ENCODE results near the gene NPVF.

NPVF gene

DNA sequence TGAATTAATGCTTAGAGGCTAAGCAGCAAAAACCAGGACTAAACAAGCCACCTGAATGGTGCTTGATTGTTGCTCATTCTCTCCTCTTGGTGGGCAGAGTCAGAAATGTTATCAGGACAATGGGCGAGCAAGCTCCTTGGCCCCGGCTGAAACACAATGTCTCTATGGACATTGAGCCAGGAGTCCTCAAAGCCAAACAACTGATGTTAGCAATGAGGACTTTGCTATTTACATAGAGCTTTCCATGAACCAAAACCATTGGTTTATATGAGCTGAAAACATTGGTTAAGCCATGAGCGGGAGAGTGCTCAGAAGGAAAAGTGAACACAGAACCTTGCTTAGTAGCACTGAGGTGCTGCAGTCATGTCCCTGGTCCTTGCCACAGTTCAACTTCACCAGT, 21.5 kb upstream of the NPVF start:
- Histone ChIP-seq H3K27ac (ENCODE audit: low read depth, low read length) (no peak overlapping the region), H3K4me3 (ENCODE audit: low read length) (no peak overlapping the region), H3K36me3 (ENCODE audit: control insufficient read depth, insufficient read depth, low read length) (no peaks in the 10 kb centered on the region), H3K9ac (ENCODE audit: low read length) (no peak overlapping the region), H3K4me1 (ENCODE audit: control insufficient read depth, insufficient read depth, low read length) (no peaks in the 10 kb centered on the region), H3K27me3 (ENCODE audit: control insufficient read depth, insufficient read depth, low read length) (no peaks in the 10 kb centered on the region)

DNA sequence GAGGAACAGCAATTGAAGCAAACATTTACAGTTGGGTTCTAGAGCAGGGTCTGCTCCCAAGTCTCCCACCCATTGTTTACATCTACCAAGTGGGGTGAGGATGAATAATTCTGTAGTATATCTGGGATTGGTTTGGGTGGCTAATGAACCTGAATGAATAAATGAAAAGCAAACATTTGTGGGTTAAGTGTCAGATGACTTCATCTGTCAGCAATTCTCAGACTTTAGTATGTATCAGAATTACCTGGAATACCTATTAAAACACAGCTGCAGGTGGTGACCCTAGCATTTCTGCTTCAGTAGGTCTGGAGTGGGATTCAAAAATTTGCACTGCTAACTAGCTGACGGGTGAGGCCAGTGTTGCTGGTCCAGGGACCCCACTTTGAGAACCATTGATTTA, 18.0 kb upstream of the NPVF start:
- no peak overlapping the region for H3K4me3 ChIP-seq (ENCODE audit: low read length)
- no peaks in the 10 kb centered on the region for H3K4me1 ChIP-seq (ENCODE audit: control insufficient read depth, insufficient read depth, low read length)
- no peaks in the 10 kb centered on the region for H3K36me3 ChIP-seq (ENCODE audit: control insufficient read depth, insufficient read depth, low read length)
- H3K9ac ChIP-seq (ENCODE audit: low read length), result no peak overlapping the region
- H3K27ac ChIP-seq (ENCODE audit: low read depth, low read length), result no peak overlapping the region
- H3K27me3 ChIP-seq (ENCODE audit: control insufficient read depth, insufficient read depth, low read length), result no peaks in the 10 kb centered on the region

- Histone ChIP-seq H3K36me3 (ENCODE audit: control insufficient read depth, insufficient read depth, low read length) (no peaks in the 10 kb centered on the region), H3K9ac (ENCODE audit: low read length) (no peak overlapping the region), H3K27me3 (ENCODE audit: control insufficient read depth, insufficient read depth, low read length) (no peaks in the 10 kb centered on the region), H3K27ac (ENCODE audit: low read depth, low read length) (no peak overlapping the region), H3K4me1 (ENCODE audit: control insufficient read depth, insufficient read depth, low read length) (no peaks in the 10 kb centered on the region), H3K4me3 (ENCODE audit: low read length) (no peak overlapping the region)
These were observed 16.2 kb upstream of the NPVF start for GRCh38 chr7:25244254-25245033.

DNA sequence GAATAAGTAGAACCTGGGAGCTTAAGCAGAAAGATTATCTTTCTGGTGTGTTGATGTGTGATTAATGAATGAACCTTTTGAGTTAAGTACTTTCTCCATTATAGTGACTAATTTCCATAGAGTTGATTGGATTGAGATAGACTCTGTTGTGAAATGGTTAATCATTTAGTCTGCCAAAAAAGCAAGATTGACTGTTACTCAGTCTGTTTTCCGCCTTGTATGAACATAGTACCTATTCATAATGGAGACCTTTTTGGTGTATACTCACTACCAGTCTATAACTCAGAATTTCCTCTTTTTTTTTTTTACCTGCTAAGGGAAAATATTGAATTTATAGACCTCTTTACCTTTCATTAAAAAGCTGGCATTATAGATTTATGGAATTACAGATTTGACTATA, 14.4 kb upstream of the NPVF start:
- no peak overlapping the region for H3K4me3 ChIP-seq (ENCODE audit: low read length)
- H3K27ac ChIP-seq (ENCODE audit: low read depth, low read length), result no peak overlapping the region
- H3K36me3 ChIP-seq (ENCODE audit: control insufficient read depth, insufficient read depth, low read length), result no peaks in the 10 kb centered on the region
- H3K27me3 ChIP-seq (ENCODE audit: control insufficient read depth, insufficient read depth, low read length), result no peaks in the 10 kb centered on the region
- no peak overlapping the region for H3K9ac ChIP-seq (ENCODE audit: low read length)
- no peaks in the 10 kb centered on the region for H3K4me1 ChIP-seq (ENCODE audit: control insufficient read depth, insufficient read depth, low read length)

GRCh38 chr7:25240896-25241295, 12.6 kb upstream of the NPVF start:
- no peak overlapping the region for H3K4me3 ChIP-seq (ENCODE audit: low read length)

DNA sequence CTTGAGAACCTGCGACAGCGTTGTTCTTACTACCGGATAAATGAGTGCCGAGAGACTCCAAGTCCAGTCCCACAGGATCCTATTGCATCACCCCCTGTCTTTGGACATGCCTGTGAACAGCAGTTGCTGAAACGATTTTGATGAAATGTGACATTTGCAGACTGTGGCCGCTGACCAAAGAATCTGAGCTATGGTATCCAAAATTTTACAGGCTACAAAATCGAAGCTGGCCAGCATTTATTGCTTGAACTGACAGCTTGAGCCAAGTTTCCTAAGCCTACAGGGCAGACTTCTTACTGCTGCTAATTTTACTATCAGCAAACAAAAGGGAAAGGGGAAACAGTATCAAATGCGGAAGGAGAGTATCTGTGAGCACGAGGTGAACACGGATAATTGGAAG, 12.1 kb upstream of the NPVF start:
- Histone ChIP-seq H3K27ac (ENCODE audit: low read depth, low read length) (no peak overlapping the region), H3K9ac (ENCODE audit: low read length) (no peak overlapping the region), H3K36me3 (ENCODE audit: control insufficient read depth, insufficient read depth, low read length) (no peaks in the 10 kb centered on the region), H3K4me3 (ENCODE audit: low read length) (no peak overlapping the region), H3K4me1 (ENCODE audit: control insufficient read depth, insufficient read depth, low read length) (no peaks in the 10 kb centered on the region), H3K27me3 (ENCODE audit: control insufficient read depth, insufficient read depth, low read length) (no peaks in the 10 kb centered on the region)

More at GRCh38 chr7:25240896-25241295, 12.6 kb upstream of the NPVF start:
- Histone ChIP-seq H3K36me3 (ENCODE audit: control insufficient read depth, insufficient read depth, low read length) (no peaks in the 10 kb centered on the region), H3K4me1 (ENCODE audit: control insufficient read depth, insufficient read depth, low read length) (no peaks in the 10 kb centered on the region), H3K27ac (ENCODE audit: low read depth, low read length) (no peak overlapping the region), H3K9ac (ENCODE audit: low read length) (no peak overlapping the region), H3K27me3 (ENCODE audit: control insufficient read depth, insufficient read depth, low read length) (no peaks in the 10 kb centered on the region)

DNA sequence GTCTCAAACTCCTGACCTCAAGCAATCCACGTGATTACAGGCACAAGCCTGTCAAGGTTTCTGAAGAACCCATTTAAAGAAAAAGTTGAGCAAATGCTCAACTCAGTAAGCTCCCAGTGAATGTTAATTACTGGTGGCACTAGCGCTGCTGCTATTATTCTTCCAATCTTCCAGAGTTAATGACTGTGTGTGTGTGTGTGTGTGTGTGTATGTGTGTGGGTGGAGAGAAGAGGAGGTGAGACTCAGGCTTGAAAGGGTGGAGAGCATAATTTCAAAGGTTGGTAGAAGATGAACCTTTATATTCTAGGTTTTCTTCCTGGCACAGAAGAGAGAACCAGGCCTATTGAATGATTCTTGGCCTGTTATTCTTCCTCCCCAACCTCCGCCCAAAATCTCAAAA, 11.6 kb upstream of the NPVF start:
- H3K4me3 ChIP-seq (ENCODE audit: low read length), result no peak overlapping the region
- H3K27me3 ChIP-seq (ENCODE audit: control insufficient read depth, insufficient read depth, low read length), result no peaks in the 10 kb centered on the region
- no peak overlapping the region for H3K9ac ChIP-seq (ENCODE audit: low read length)
- no peaks in the 10 kb centered on the region for H3K36me3 ChIP-seq (ENCODE audit: control insufficient read depth, insufficient read depth, low read length)
- no peaks in the 10 kb centered on the region for H3K4me1 ChIP-seq (ENCODE audit: control insufficient read depth, insufficient read depth, low read length)
- no peak overlapping the region for H3K27ac ChIP-seq (ENCODE audit: low read depth, low read length)

DNA sequence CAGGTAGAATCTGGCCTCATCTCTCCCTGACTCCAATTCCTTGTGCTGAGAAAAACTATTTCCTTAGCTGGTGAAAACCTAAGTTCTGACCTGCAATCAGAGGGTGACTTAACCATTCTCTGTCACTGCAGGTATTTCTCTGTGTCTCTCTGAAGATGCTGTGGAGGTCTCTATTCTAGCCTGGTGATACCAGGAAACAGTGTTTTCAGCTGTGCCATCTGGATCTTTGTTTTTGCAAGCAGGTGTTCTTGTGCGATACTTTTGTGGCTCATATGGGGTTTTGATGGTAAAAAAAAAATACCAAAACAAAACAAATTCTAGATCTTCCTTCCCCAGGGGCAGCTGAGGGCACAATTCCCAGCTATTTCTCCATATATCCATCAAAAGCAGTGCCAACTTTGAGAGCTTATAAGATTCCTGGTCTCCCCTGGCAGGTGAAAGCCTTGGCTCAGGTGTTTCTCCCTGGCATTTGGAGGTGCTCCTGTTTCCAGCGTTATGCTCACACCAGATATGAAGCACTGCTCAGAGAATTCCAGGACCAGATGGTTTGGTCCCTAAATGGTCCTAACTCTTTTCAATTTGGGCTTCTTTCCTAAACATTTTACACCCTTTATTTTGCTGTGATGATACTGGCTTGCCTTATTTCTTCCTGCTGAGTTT, 9.9 kb upstream of the NPVF start:
- no peaks in the 10 kb centered on the region for H3K27me3 ChIP-seq (ENCODE audit: control insufficient read depth, insufficient read depth, low read length)
- no peak overlapping the region for H3K4me3 ChIP-seq (ENCODE audit: low read length)
- H3K4me1 ChIP-seq (ENCODE audit: control insufficient read depth, insufficient read depth, low read length), result no peaks in the 10 kb centered on the region
- H3K27ac ChIP-seq (ENCODE audit: low read depth, low read length), result no peak overlapping the region
- H3K9ac ChIP-seq (ENCODE audit: low read length), result no peak overlapping the region
- no peaks in the 10 kb centered on the region for H3K36me3 ChIP-seq (ENCODE audit: control insufficient read depth, insufficient read depth, low read length)

- H3K27ac ChIP-seq (ENCODE audit: low read depth, low read length), result no peak overlapping the region
- H3K4me3 ChIP-seq (ENCODE audit: low read length), result no peak overlapping the region
- no peak overlapping the region for H3K9ac ChIP-seq (ENCODE audit: low read length)
- no peaks in the 10 kb centered on the region for H3K36me3 ChIP-seq (ENCODE audit: control insufficient read depth, insufficient read depth, low read length)
- no peaks in the 10 kb centered on the region for H3K27me3 ChIP-seq (ENCODE audit: control insufficient read depth, insufficient read depth, low read length)
- H3K4me1 ChIP-seq (ENCODE audit: control insufficient read depth, insufficient read depth, low read length), result no peaks in the 10 kb centered on the region
These were observed 7.2 kb upstream of the NPVF start for GRCh38 chr7:25235471-25235870.

GRCh38 chr7:25234336-25234735, 6.0 kb upstream of the NPVF start:
- no peaks in the 10 kb centered on the region for H3K4me1 ChIP-seq (ENCODE audit: control insufficient read depth, insufficient read depth, low read length)
- H3K9ac ChIP-seq (ENCODE audit: low read length), result no peak overlapping the region
- no peak overlapping the region for H3K4me3 ChIP-seq (ENCODE audit: low read length)
- no peaks in the 10 kb centered on the region for H3K36me3 ChIP-seq (ENCODE audit: control insufficient read depth, insufficient read depth, low read length)
- H3K27me3 ChIP-seq (ENCODE audit: control insufficient read depth, insufficient read depth, low read length), result no peaks in the 10 kb centered on the region
- no peak overlapping the region for H3K27ac ChIP-seq (ENCODE audit: low read depth, low read length)

- Histone ChIP-seq H3K27me3 (ENCODE audit: control insufficient read depth, insufficient read depth, low read length) (no peaks in the 10 kb centered on the region), H3K4me1 (ENCODE audit: control insufficient read depth, insufficient read depth, low read length) (no peaks in the 10 kb centered on the region), H3K27ac (ENCODE audit: low read depth, low read length) (no peak overlapping the region), H3K4me3 (ENCODE audit: low read length) (no peak overlapping the region), H3K9ac (ENCODE audit: low read length) (no peak overlapping the region), H3K36me3 (ENCODE audit: control insufficient read depth, insufficient read depth, low read length) (no peaks in the 10 kb centered on the region)
These were observed 5.1 kb downstream of the NPVF start for GRCh38 chr7:25223206-25223605.

GRCh38 chr7:25222666-25223065, 5.6 kb downstream of the NPVF start:
- Histone ChIP-seq H3K9ac (ENCODE audit: low read length) (no peak overlapping the region), H3K27me3 (ENCODE audit: control insufficient read depth, insufficient read depth, low read length) (no peaks in the 10 kb centered on the region), H3K27ac (ENCODE audit: low read depth, low read length) (no peak overlapping the region)

DNA sequence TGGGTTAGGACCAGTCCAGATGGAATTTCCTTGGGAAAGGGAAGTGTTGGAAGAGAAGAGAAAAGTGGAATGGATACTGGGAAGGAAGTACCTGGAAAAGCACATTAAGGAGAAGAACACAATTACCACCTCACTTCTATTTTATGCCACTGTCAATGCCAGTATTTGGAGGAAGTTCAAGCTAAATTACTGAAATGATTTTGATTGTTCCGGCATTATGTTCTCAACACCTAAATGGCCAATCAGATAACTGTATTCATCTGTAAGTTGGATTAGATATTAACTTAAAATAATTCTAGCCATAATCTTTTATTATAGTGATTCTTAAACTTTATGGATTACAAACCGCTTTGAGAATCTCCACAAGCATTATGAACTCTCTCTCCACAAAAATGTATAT, 7.3 kb downstream of the NPVF start:
- H3K27ac ChIP-seq (ENCODE audit: low read depth, low read length), result no peak overlapping the region
- no peaks in the 10 kb centered on the region for H3K36me3 ChIP-seq (ENCODE audit: control insufficient read depth, insufficient read depth, low read length)
- no peak overlapping the region for H3K9ac ChIP-seq (ENCODE audit: low read length)
- H3K27me3 ChIP-seq (ENCODE audit: control insufficient read depth, insufficient read depth, low read length), result peaks cover under 1% of the 10 kb centered on the region
- H3K4me3 ChIP-seq (ENCODE audit: low read length), result no peak overlapping the region
- no peaks in the 10 kb centered on the region for H3K4me1 ChIP-seq (ENCODE audit: control insufficient read depth, insufficient read depth, low read length)

More at GRCh38 chr7:25222666-25223065, 5.6 kb downstream of the NPVF start:
- H3K36me3 ChIP-seq (ENCODE audit: control insufficient read depth, insufficient read depth, low read length), result no peaks in the 10 kb centered on the region
- no peak overlapping the region for H3K4me3 ChIP-seq (ENCODE audit: low read length)
- H3K4me1 ChIP-seq (ENCODE audit: control insufficient read depth, insufficient read depth, low read length), result no peaks in the 10 kb centered on the region
